ENCODE data around the gene HTRA3.

HTRA3 gene

GRCh38 chr4:8224975-8225625 is 44.5 kb upstream of the HTRA3 start:
- no peak overlapping the region for H3K4me3 ChIP-seq (ENCODE audit: low read depth, low read length)
- no peak for TF ChIP-seq CTCF (IDR thresholded peaks at IDR 0.05; ENCODE audit: borderline replicate concordance, insufficient read depth, low read depth, low read length)

DNA sequence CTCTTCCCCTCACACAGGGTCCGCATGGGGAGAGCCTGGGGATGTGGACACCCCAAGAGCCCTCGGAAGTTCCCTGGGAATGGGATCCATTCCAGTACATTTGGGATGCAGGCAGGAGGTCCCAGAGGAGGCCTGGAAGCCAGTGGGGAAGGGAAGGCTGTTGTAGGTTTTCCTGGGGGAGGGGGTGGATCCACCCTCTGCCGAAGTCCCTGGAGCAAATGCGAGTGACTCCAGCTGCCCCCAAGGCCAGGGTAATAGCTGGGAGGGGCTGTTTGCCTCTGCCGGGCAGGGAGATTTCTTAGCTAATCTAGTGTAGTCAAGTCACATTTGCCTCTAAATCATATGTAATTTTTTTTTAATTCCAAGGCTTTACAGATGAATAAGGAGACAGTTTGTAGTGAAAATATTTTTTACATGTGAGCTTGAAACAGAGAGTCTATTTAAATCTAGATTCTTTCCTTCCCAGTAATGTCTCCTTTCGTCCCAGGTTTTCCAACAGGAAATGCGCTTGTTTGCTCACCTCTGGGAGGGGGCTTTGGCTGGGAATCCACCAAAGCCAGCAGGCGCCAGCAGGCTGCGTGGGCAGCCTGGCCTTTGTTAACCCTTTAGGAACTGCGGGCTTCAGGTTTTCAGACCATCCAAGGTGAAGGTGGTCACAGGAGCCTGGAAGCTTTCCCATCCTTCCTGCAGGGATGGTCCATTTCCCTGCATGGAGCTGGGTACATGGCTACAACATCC is 43.7 kb upstream of the HTRA3 start:
- H3K4me3 ChIP-seq (ENCODE audit: low read depth, low read length): no peak overlapping the region
- TF ChIP-seq CTCF (IDR thresholded peaks at IDR 0.05; ENCODE audit: borderline replicate concordance, insufficient read depth, low read depth, low read length): no peak

DNA sequence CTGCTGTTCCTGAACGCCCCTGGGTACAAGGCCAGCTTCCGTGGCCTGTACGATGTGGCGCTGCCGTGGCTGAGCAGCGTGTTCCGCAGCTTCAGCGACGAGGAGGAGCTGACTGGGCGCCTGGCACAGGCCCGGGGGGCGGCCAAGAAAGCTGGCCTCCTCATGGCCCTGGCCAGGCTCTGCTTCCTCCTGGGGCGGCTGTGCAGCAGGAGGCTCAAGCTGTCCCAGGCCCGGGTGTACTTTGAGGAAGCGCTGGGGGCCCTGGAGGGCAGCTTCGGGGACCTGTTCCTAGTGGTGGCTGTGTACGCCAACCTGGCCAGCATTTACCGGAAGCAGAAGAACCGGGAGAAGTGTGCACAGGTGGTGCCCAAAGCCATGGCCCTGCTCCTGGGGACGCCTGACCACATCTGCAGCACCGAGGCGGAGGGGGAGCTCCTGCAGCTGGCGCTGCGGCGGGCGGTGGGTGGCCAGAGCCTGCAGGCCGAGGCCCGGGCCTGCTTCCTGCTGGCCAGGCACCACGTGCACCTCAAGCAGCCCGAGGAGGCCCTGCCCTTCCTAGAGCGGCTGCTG is 42.3 kb upstream of the HTRA3 start:
- TF ChIP-seq CTCF (IDR thresholded peaks at IDR 0.05; ENCODE audit: borderline replicate concordance, insufficient read depth, low read depth, low read length): no peak
- H3K4me3 ChIP-seq (ENCODE audit: low read depth, low read length): no peak overlapping the region

DNA sequence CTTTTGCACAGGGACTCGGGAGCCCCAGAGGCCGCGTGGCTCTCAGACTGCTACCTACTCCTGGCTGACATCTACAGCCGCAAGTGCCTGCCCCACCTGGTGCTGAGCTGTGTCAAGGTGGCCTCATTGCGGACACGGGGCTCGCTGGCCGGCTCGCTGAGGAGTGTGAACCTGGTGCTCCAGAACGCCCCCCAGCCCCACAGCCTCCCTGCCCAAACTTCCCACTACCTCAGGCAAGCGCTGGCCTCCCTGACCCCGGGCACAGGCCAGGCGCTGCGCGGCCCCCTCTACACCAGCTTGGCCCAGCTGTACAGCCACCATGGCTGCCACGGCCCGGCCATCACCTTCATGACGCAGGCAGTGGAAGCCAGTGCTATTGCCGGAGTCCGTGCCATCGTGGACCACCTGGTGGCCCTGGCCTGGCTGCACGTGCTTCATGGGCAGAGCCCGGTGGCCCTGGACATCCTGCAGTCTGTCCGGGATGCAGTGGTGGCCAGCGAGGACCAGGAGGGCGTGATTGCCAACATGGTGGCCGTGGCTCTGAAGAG is 41.7 kb upstream of the HTRA3 start:
- TF ChIP-seq CTCF (IDR thresholded peaks at IDR 0.05; ENCODE audit: borderline replicate concordance, insufficient read depth, low read depth, low read length): no peak
- H3K4me3 ChIP-seq (ENCODE audit: low read depth, low read length): no peak overlapping the region

GRCh38 chr4:8228319-8229250 is 41.0 kb upstream of the HTRA3 start:
- H3K4me3 ChIP-seq (ENCODE audit: low read depth, low read length): no peak overlapping the region
- TF ChIP-seq CTCF (IDR thresholded peaks at IDR 0.05; ENCODE audit: borderline replicate concordance, insufficient read depth, low read depth, low read length): no peak

- no peak for TF ChIP-seq CTCF (IDR thresholded peaks at IDR 0.05; ENCODE audit: borderline replicate concordance, insufficient read depth, low read depth, low read length)
Measured at GRCh38 chr4:8229331-8229975, 40.1 kb upstream of the HTRA3 start.

More at GRCh38 chr4:8229331-8229975, 40.1 kb upstream of the HTRA3 start:
- no peak overlapping the region for H3K4me3 ChIP-seq (ENCODE audit: low read depth, low read length)
